HepG2 (cell line): ENCODE results near the gene METTL16.

Experiments used
- FOXK1 ChIP-seq: sonication (generic); formaldehyde crosslinking; IDR thresholded peaks from 2 replicates; pipeline ENCODE4 v1.4.0; 2020; ENCODE audit warnings: low read depth, missing genetic modification reagents, borderline replicate concordance
- TAF15 ChIP-seq: fragments of 200-400 bp; formaldehyde crosslinking; IDR thresholded peaks from one replicate; pipeline ENCODE4 v1.6.1; 2018; ENCODE audit warnings: mild to moderate bottlenecking, low read depth, low read length; ENCODE audit not compliant: poor library complexity, severe bottlenecking
- TF ChIP-seq, protein P1 (sequence below): sonication (generic); formaldehyde crosslinking; IDR thresholded peaks from 2 replicates; pipeline ENCODE4 v1.5.0; 2020; ENCODE audit warnings: mild to moderate bottlenecking, missing genetic modification reagents, moderate library complexity
- TF ChIP-seq, protein P2 (sequence below): sonication (generic); formaldehyde crosslinking; conservative IDR thresholded peaks from 2 replicates; pipeline ENCODE4 v1.8.1; 2023; ENCODE audit warnings: missing genetic modification reagents

- TF ChIP-seq FOXK1 (CRISPR knock-in tag), result no peak
- TF ChIP-seq TAF15, result no peak
- TF ChIP-seq, protein P1, sequence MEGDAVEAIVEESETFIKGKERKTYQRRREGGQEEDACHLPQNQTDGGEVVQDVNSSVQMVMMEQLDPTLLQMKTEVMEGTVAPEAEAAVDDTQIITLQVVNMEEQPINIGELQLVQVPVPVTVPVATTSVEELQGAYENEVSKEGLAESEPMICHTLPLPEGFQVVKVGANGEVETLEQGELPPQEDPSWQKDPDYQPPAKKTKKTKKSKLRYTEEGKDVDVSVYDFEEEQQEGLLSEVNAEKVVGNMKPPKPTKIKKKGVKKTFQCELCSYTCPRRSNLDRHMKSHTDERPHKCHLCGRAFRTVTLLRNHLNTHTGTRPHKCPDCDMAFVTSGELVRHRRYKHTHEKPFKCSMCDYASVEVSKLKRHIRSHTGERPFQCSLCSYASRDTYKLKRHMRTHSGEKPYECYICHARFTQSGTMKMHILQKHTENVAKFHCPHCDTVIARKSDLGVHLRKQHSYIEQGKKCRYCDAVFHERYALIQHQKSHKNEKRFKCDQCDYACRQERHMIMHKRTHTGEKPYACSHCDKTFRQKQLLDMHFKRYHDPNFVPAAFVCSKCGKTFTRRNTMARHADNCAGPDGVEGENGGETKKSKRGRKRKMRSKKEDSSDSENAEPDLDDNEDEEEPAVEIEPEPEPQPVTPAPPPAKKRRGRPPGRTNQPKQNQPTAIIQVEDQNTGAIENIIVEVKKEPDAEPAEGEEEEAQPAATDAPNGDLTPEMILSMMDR, result no peak
- TF ChIP-seq, protein P2, sequence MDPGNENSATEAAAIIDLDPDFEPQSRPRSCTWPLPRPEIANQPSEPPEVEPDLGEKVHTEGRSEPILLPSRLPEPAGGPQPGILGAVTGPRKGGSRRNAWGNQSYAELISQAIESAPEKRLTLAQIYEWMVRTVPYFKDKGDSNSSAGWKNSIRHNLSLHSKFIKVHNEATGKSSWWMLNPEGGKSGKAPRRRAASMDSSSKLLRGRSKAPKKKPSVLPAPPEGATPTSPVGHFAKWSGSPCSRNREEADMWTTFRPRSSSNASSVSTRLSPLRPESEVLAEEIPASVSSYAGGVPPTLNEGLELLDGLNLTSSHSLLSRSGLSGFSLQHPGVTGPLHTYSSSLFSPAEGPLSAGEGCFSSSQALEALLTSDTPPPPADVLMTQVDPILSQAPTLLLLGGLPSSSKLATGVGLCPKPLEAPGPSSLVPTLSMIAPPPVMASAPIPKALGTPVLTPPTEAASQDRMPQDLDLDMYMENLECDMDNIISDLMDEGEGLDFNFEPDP, result no peak
Measured at GRCh38 chr17:2396568-2397246, 115.0 kb downstream of the METTL16 start.
